GM12891 (cell line): Measurements from ENCODE around the gene CACNA2D2.

Source experiments
- PAX5 ChIP-seq: IDR thresholded peaks from 2 replicates; pipeline ENCODE4 v1.6.1; 2011; ENCODE audit warnings: low read length, moderate library complexity, mild to moderate bottlenecking; ENCODE audit not compliant: insufficient read depth, severe bottlenecking
- POLR2A ChIP-seq: IDR thresholded peaks from 2 replicates; pipeline ENCODE4 v1.6.1; 2011; ENCODE audit warnings: low read depth, low read length, control low read depth
- POLR2AphosphoS5 ChIP-seq: IDR thresholded peaks from 2 replicates; pipeline ENCODE4 v1.6.1; 2011; ENCODE audit warnings: low read depth, low read length, control low read depth
- POU2F2 ChIP-seq: IDR thresholded peaks from 2 replicates; pipeline ENCODE4 v1.6.1; 2011; ENCODE audit warnings: low read depth, mild to moderate bottlenecking, control low read depth, low read length, moderate library complexity
- SPI1 ChIP-seq: IDR thresholded peaks from 2 replicates; pipeline ENCODE4 v1.6.1; 2011; ENCODE audit warnings: low read depth, low read length, control low read depth
- TAF1 ChIP-seq: IDR thresholded peaks from 2 replicates; pipeline ENCODE4 v1.6.1; 2011; ENCODE audit warnings: low read depth, low read length, control low read depth

DNA sequence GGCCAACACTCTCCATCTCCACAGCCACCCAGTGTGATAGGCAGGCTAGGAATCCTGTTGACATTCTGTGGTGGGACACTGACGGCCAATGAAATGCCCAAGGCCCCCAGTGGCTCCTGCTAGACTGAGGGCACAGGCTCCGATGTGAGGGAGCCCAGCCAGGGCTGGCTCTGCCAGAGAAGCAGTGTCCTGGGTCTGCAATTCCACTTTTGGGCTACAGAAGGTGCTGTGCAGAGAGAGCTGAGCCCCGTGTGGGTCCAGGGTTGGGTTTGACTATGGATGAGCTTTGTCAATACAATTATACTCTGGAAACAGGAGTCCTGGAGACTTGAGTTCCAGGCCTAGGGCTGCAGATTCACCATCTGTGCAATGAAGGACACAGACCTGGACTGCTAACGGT lies 88.4 kb downstream of the CACNA2D2 start:
- TF ChIP-seq SPI1 = no peak
- TF ChIP-seq POLR2A = no peak
- no peak for TF ChIP-seq POLR2AphosphoS5
- TF ChIP-seq TAF1 = no peak
- no peak for TF ChIP-seq PAX5
- TF ChIP-seq POU2F2 = no peak
